Measurements from ENCODE around the gene ADAT3. TPM values are rescaled to one million over a fixed set of nuclear protein-coding genes. Genes with fewer than 3 reads are reported as not detected.

ADAT3 gene
- total RNA-seq (10 to 100 TPM in 1 of 5 donors, 1 to 10 TPM in 4; 6.0 to 16.1 (median 7.7) TPM), total RNA-seq (1.3 to 8.1 (median 2.9) reads per million in 29 experiments)
- 1.4 TPM for total RNA-seq (2013)

GRCh38 chr19:1905110-1905862 is at the start of gene ADAT3, which contains the start of gene SCAMP4:
Gene ADAT3, plus strand, starts transcription at chr19:1905399. Its CDS starts 6,649 bp downstream, at chr19:1912048.
Gene SCAMP4, plus strand, starts transcription at chr19:1905399. Its CDS starts 9,621 bp downstream, at chr19:1915020.
- DNase-seq (peak; percentile 92 to 99 (median 98)), ATAC-seq (replicated peaks in 1 of 4) (peak; percentile 95 to 99 (median 98))
- WGBS (ENCODE audit: insufficient coverage): under 1% methylated on average over 91 of the region's 92 CpGs
- ChIA-PET CTCF (no interaction called here), POLR2A (no interaction called here)
- Mint-ChIP-seq H3K4me1 (peaks cover 38 to 50% (median 45%) of the 10 kb centered on the region in 3 donors), H3K36me3 (no peaks in the 10 kb centered on the region), H3K4me3 (peak within 1 kb of the TSS; percentile 85 to 92 (median 87)), H3K27me3 (no peaks in the 10 kb centered on the region), H3K9me3 (no peaks in the 10 kb centered on the region), H3K27ac (peak within 1 kb of the TSS; percentile 88)
- Histone ChIP-seq H3K4me3 (ENCODE audit: control insufficient read depth in 1 of 2, extremely low read depth in 1 of 2, low read length in 1 of 2) (peak within 1 kb of the TSS; percentile 67 to 69), H3K36me3 (ENCODE audit: control insufficient read depth in 2 of 2, extremely low read depth in 1 of 2, insufficient read depth in 1 of 2, low read length in 1 of 2) (no peaks in the 10 kb centered on the region), H3K27ac (ENCODE audit: low read length) (peak within 1 kb of the TSS; percentile 77), H3K27me3 (replicated peaks in 1 of 2; ENCODE audit: control insufficient read depth in 2 of 2, extremely low read depth in 1 of 2, insufficient read depth in 2 of 2, low read length in 1 of 2) (no peaks in the 10 kb centered on the region), H3K4me1 (ENCODE audit: control insufficient read depth in 1 of 2, extremely low read depth in 1 of 2, insufficient read depth in 2 of 2, low read length in 2 of 2) (peaks cover 11 to 55% of the 10 kb centered on the region in 2 experiments), H3K9me3 (no peaks in the 10 kb centered on the region)

- Histone ChIP-seq H3K4me3 (ENCODE audit: control insufficient read depth in 1 of 2, extremely low read depth in 1 of 2, low read length in 1 of 2) (peak overlapping the region; percentile 75 to 79), H3K4me1 (ENCODE audit: control insufficient read depth in 1 of 2, extremely low read depth in 1 of 2, insufficient read depth in 2 of 2, low read length in 2 of 2) (peaks cover 63 to 96% of the 10 kb centered on the region in 2 experiments), H3K9me3 (no peaks in the 10 kb centered on the region), H3K36me3 (ENCODE audit: control insufficient read depth in 2 of 2, extremely low read depth in 1 of 2, insufficient read depth in 1 of 2, low read length in 1 of 2) (no peaks in the 10 kb centered on the region), H3K27ac (ENCODE audit: low read length) (peak overlapping the region; percentile 88), H3K27me3 (replicated peaks in 1 of 2; ENCODE audit: control insufficient read depth in 2 of 2, extremely low read depth in 1 of 2, insufficient read depth in 2 of 2, low read length in 1 of 2) (no peaks in the 10 kb centered on the region)
- ChIA-PET POLR2A (interaction anchor here in 1 of 2 donors (0.9 kb wide), 1 partner anchor 105 kb away, joined by 4 read pairs; no protein-coding TSS in a partner anchor), CTCF (interaction anchor here in 1 of 2 donors (0.6 kb wide), 1 partner anchor 30 kb away, joined by 3 read pairs; no protein-coding TSS in a partner anchor)
- H3K4me1 Mint-ChIP-seq: peaks cover 46 to 68% (median 66%) of the 10 kb centered on the region in 3 donors
- H3K36me3 Mint-ChIP-seq: no peaks in the 10 kb centered on the region
- peak; percentile 4 to 23 (median 11) for ATAC-seq (replicated peaks in 1 of 4)
- DNase-seq: peak in 5 of 35 experiments; percentile 21 to 49 (median 34)
- 0% methylated on average over 6 of the region's 13 CpGs for WGBS (ENCODE audit: insufficient coverage)
- H3K27me3 Mint-ChIP-seq: no peaks in the 10 kb centered on the region
- H3K27ac Mint-ChIP-seq: peak overlapping the region; percentile 90 to 95
- peak overlapping the region; percentile 75 to 98 (median 80) for H3K4me3 Mint-ChIP-seq
- no peaks in the 10 kb centered on the region for H3K9me3 Mint-ChIP-seq
Measured at GRCh38 chr19:1855828-1856255, 49.4 kb upstream of the ADAT3 start.

- 40% methylated on average over 1 of the region's 6 CpGs for WGBS (ENCODE audit: insufficient coverage)
- peaks cover 46 to 67% (median 66%) of the 10 kb centered on the region in 3 donors for H3K4me1 Mint-ChIP-seq
- peak overlapping the region; percentile 75 to 79 for H3K4me3 ChIP-seq (ENCODE audit: control insufficient read depth in 1 of 2, extremely low read depth in 1 of 2, low read length in 1 of 2)
- peak overlapping the region; percentile 75 to 98 (median 80) for H3K4me3 Mint-ChIP-seq
- no peaks in the 10 kb centered on the region for H3K36me3 Mint-ChIP-seq
- no peaks in the 10 kb centered on the region for H3K27me3 Mint-ChIP-seq
- POLR2A ChIA-PET: interaction anchor here (0.5 to 0.9 kb wide), 2 partner anchors 67 to 105 kb away, joined by 3 to 4 read pairs; no protein-coding TSS in a partner anchor
- peaks cover 68 to 96% of the 10 kb centered on the region in 2 experiments for H3K4me1 ChIP-seq (ENCODE audit: control insufficient read depth in 1 of 2, extremely low read depth in 1 of 2, insufficient read depth in 2 of 2, low read length in 2 of 2)
- DNase-seq (no peak), ATAC-seq (replicated peaks in 1 of 4) (no peak)
- H3K27me3 ChIP-seq (replicated peaks in 1 of 2; ENCODE audit: control insufficient read depth in 2 of 2, extremely low read depth in 1 of 2, insufficient read depth in 2 of 2, low read length in 1 of 2): no peaks in the 10 kb centered on the region
- CTCF ChIA-PET: no interaction called here
- peak overlapping the region; percentile 88 for H3K27ac ChIP-seq (ENCODE audit: low read length)
- no peaks in the 10 kb centered on the region for H3K9me3 ChIP-seq
- H3K27ac Mint-ChIP-seq: peak overlapping the region; percentile 90 to 95
- no peaks in the 10 kb centered on the region for H3K36me3 ChIP-seq (ENCODE audit: control insufficient read depth in 2 of 2, extremely low read depth in 1 of 2, insufficient read depth in 1 of 2, low read length in 1 of 2)
- no peaks in the 10 kb centered on the region for H3K9me3 Mint-ChIP-seq
Measured at GRCh38 chr19:1856345-1856697, 48.9 kb upstream of the ADAT3 start.

DNA sequence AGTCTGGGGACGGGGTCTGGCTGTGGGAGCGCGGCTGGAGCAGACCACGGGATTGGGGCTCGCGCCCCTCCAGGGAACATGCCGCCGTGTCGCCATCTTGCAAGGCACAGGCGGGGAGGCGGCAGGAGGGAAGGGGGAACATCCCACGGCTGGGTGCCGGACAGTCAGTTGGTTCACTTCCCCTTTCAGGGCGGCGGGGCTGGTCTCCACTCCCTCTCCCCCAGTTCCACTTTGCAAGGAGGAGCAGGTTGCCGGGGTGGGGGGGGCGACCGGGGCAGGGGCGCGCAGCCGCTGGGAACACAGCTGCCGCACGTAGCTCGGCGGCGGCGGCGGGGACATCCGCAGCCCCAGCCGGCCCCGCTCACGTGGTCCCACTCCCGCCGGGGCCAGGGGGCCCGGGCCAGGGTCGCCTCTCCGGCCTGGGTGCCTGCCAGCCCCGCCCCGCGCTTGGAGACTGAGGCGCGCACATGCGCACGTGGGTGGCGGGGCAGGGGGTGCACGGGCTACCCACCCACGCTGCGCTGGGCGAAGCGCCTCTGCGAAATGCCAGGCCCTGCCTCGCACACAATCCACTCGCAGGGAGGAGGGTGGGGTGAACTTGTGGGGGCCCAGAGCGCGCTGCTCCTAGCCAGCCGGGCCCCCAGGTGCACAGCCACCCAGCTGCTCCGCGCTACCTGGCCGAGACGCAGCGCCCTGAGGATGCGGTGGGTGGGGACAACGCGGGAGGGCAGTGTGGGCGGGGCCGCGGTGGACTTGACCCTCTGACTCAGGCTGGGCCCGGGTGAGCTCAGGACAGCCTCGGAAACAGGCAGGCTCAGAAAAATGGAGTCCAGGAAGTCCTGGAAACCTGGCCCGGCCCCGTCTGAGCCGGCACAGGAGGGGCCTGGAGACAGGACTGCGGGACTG is 48.2 kb upstream of the ADAT3 start:
- Mint-ChIP-seq H3K4me3 (peak overlapping the region; percentile 75 to 98 (median 80)), H3K9me3 (no peaks in the 10 kb centered on the region), H3K36me3 (no peaks in the 10 kb centered on the region), H3K4me1 (peaks cover 51 to 71% (median 70%) of the 10 kb centered on the region in 3 donors), H3K27ac (peak overlapping the region; percentile 90 to 95), H3K27me3 (no peaks in the 10 kb centered on the region)
- peak overlapping the region; percentile 75 to 79 for H3K4me3 ChIP-seq (ENCODE audit: control insufficient read depth in 1 of 2, extremely low read depth in 1 of 2, low read length in 1 of 2)
- ChIA-PET CTCF (interaction anchor here in 1 of 2 donors (0.6 kb wide), 1 partner anchor 1419 kb away, joined by 5 read pairs; no protein-coding TSS in a partner anchor), POLR2A (interaction anchor here (0.5 to 0.9 kb wide), 3 partner anchors 66 to 104 kb away, joined by 3 to 4 read pairs (median 3); no protein-coding TSS in a partner anchor)
- 2% methylated on average over 57 of the region's 73 CpGs for WGBS (ENCODE audit: insufficient coverage)
- no peaks in the 10 kb centered on the region for H3K9me3 ChIP-seq
- no peaks in the 10 kb centered on the region for H3K27me3 ChIP-seq (replicated peaks in 1 of 2; ENCODE audit: control insufficient read depth in 2 of 2, extremely low read depth in 1 of 2, insufficient read depth in 2 of 2, low read length in 1 of 2)
- no peaks in the 10 kb centered on the region for H3K36me3 ChIP-seq (ENCODE audit: control insufficient read depth in 2 of 2, extremely low read depth in 1 of 2, insufficient read depth in 1 of 2, low read length in 1 of 2)
- peak; percentile 7 to 22 (median 12) for ATAC-seq (replicated peaks in 1 of 4)
- H3K27ac ChIP-seq (ENCODE audit: low read length): peak overlapping the region; percentile 88
- DNase-seq: peak in 11 of 35 experiments; percentile 12 to 54 (median 35)
- H3K4me1 ChIP-seq (ENCODE audit: control insufficient read depth in 1 of 2, extremely low read depth in 1 of 2, insufficient read depth in 2 of 2, low read length in 2 of 2): peaks cover 73 to 97% of the 10 kb centered on the region in 2 experiments

DNA sequence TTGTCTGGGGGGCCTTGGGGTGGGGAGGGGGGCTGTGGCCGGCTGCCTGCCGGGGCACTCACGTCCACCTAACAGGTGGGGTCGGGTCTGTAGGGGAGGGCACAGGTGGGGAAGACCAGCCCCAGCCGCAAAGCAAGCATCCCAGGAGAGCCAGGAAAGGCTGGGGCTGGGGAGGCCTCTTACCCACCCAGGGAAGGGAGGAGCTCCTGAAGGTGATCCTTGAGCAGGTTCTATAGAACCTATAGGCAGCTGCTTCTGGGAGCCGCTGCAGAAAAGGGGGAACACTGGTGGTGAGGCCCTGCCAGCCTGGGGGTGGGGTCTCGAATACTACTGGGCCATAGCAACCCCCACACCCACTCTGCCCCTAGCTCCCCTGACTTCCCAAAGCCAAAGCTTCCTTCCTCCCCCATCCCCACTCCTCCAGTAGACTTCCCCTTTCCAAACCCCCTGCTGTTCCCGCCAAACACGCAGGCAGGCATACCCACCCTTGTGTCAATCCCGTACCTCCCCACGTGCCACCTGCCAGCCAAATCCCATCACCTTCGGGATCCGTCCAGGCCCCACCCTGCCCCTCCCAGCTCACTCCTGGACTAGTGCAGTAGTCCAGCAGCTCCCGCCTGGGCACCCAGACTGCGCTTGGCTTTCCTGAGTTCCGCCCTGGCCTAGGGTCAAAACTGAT is 47.4 kb upstream of the ADAT3 start:
- Histone ChIP-seq H3K36me3 (ENCODE audit: control insufficient read depth in 2 of 2, extremely low read depth in 1 of 2, insufficient read depth in 1 of 2, low read length in 1 of 2) (no peaks in the 10 kb centered on the region), H3K27ac (ENCODE audit: low read length) (peak overlapping the region; percentile 69), H3K4me1 (ENCODE audit: control insufficient read depth in 1 of 2, extremely low read depth in 1 of 2, insufficient read depth in 2 of 2, low read length in 2 of 2) (peaks cover 67 to 94% of the 10 kb centered on the region in 2 experiments), H3K27me3 (replicated peaks in 1 of 2; ENCODE audit: control insufficient read depth in 2 of 2, extremely low read depth in 1 of 2, insufficient read depth in 2 of 2, low read length in 1 of 2) (no peaks in the 10 kb centered on the region), H3K9me3 (no peaks in the 10 kb centered on the region), H3K4me3 (ENCODE audit: control insufficient read depth in 1 of 2, extremely low read depth in 1 of 2, low read length in 1 of 2) (peak overlapping the region in 1 of 2 donors; percentile 53)
- Mint-ChIP-seq H3K4me1 (peaks cover 57 to 69% (median 67%) of the 10 kb centered on the region in 3 donors), H3K27ac (peak overlapping the region; percentile 82 to 85), H3K27me3 (no peaks in the 10 kb centered on the region), H3K9me3 (no peaks in the 10 kb centered on the region), H3K36me3 (no peaks in the 10 kb centered on the region), H3K4me3 (peak overlapping the region; percentile 56 to 98 (median 64))
- CTCF ChIA-PET: interaction anchor here in 1 of 2 donors (0.6 kb wide), 1 partner anchor 1418 kb away, joined by 5 read pairs; no protein-coding TSS in a partner anchor
- ATAC-seq (replicated peaks in 1 of 4): no peak
- POLR2A ChIA-PET: no interaction called here
- no peak for DNase-seq
- 79% methylated on average over 14 of the region's 16 CpGs for WGBS (ENCODE audit: insufficient coverage)

Data from T-cell (primary cell).